Measurements from ENCODE around the gene WDR1. TPM values are rescaled to one million over a fixed set of nuclear protein-coding genes. Genes with fewer than 3 reads are reported as not detected.

Gene WDR1
- total and polyA plus RNA-seq, 2 donors (not counting 3 experiments of a cell fraction or from before 2014, with no cell fraction given) = 590 to 660 TPM

GRCh38 chr4:10031668-10032590 is 84.7 kb downstream of the WDR1 start:
- intact Hi-C loops (cut with micrococcal nuclease) = no loop called here
- CTCF ChIA-PET = interaction anchor here (1.3 to 1.6 kb wide), 2 partner anchors 13 to 16 kb away, joined by 4 to 5 read pairs; no protein-coding TSS in a partner anchor
- Histone ChIP-seq H2AFZ (ENCODE audit: low read depth, low read length) (no peak overlapping the region), H3K27ac (ENCODE audit: insufficient read depth, low read depth, low read length) (no peak overlapping the region), H3K9me3 (replicated peaks; ENCODE audit: control insufficient read depth, insufficient read depth, low read length) (no peaks in the 10 kb centered on the region), H3K9me1 (replicated peaks; ENCODE audit: control insufficient read depth, extremely low read depth, insufficient read depth, low read length) (no peaks in the 10 kb centered on the region), H3K27me3 (ENCODE audit: control insufficient read depth in 2 of 2, insufficient read depth in 2 of 2, low read length in 2 of 2) (peaks cover 0 to 2% of the 10 kb centered on the region in 2 experiments), H3K9ac (replicated peaks; ENCODE audit: extremely low read depth, insufficient read depth, low read length) (no peak overlapping the region), H3K4me3 (replicated peaks in 1 of 3; ENCODE audit: insufficient read depth in 1 of 3, low read depth in 1 of 3, low read length in 3 of 3) (no peak overlapping the region), H4K20me1 (replicated peaks; ENCODE audit: control insufficient read depth, extremely low read depth, insufficient read depth, low read length) (no peaks in the 10 kb centered on the region), H3K79me2 (ENCODE audit: control insufficient read depth, insufficient read depth, low read length) (no peaks in the 10 kb centered on the region), H3K4me1 (ENCODE audit: control insufficient read depth, extremely low read depth, insufficient read depth, low read length) (peaks cover 2% of the 10 kb centered on the region), H3K4me2 (ENCODE audit: insufficient read depth, low read length) (no peak overlapping the region), H3K36me3 (ENCODE audit: control insufficient read depth in 2 of 2, extremely low read depth in 1 of 2, insufficient read depth in 2 of 2, low read length in 2 of 2) (no peaks in the 10 kb centered on the region)
- POLR2A ChIA-PET = no interaction called here
- FAIRE-seq (no peak), DNase-seq (ENCODE audit: low read depth, low spot score) (no peak)
- TF ChIP-seq EZH2 (IDR thresholded peaks at IDR 0.05; ENCODE audit: borderline replicate concordance, low read depth, low read length, severe bottlenecking) (no peak), CTCF (IDR thresholded peaks at IDR 0.05; ENCODE audit: extremely low read depth in 1 of 2, insufficient read depth in 1 of 2, low read depth in 1 of 2, low read length in 2 of 2) (no peak), POLR2AphosphoS5 (IDR thresholded peaks at IDR 0.05; ENCODE audit: insufficient read depth, low read depth, low read length) (no peak), MYC (IDR thresholded peaks at IDR 0.05; ENCODE audit: low read depth, low read length) (no peak), POLR2A (IDR thresholded peaks at IDR 0.05; ENCODE audit: low read depth, low read length) (no peak), GATA2 (IDR thresholded peaks at IDR 0.05; ENCODE audit: insufficient read depth, insufficient read length, low read depth, low read length) (no peak)
- no TSS peak for BruUV-seq (replicated peaks)
- dilution Hi-C loops (cut with MboI; ENCODE audit: extremely low pct_ligation_motif_present, low sequenced_read_pairs) = no loop called here
